HL-60 (cell line): ENCODE measurements around the gene XRCC3.

ENCODE experiments used
- GABPA ChIP-seq: IDR thresholded peaks from 2 replicates; pipeline ENCODE4 v1.6.1; 2012; ENCODE audit warnings: low read depth
- POLR2AphosphoS5 ChIP-seq: IDR thresholded peaks from 2 replicates; pipeline ENCODE4 v1.6.1; 2012; ENCODE audit warnings: low read depth
- SPI1 ChIP-seq: IDR thresholded peaks from 2 replicates; pipeline ENCODE4 v1.6.1; 2012; ENCODE audit warnings: low read depth, mild to moderate bottlenecking, borderline replicate concordance
- TF ChIP-seq, protein P1 (sequence below): IDR thresholded peaks from one replicate; pipeline ENCODE4 v1.5.1; 2011; ENCODE audit warnings: low read length, control low read depth, inconsistent platforms; ENCODE audit not compliant: insufficient read depth

DNA sequence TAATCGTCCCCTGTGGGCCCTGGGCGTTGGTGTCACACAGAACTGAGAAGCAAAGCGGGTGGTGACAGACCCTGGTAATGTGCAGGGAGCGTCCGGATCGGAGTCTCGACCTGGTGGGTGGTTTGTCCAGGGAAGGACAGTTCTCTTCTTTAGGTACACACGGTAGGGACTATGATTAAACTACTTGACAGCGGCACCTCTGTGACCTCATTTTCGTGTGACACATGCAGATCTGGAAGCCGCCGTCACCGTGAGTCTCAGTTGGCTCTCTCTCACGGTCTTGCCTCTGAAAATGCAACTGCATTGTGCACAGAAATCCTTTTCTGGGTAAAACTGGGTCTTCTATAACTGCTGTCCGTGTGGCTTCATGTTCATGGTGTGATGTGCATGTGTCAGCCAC lies 32.1 kb downstream of the XRCC3 start:
- TF ChIP-seq, protein P1, sequence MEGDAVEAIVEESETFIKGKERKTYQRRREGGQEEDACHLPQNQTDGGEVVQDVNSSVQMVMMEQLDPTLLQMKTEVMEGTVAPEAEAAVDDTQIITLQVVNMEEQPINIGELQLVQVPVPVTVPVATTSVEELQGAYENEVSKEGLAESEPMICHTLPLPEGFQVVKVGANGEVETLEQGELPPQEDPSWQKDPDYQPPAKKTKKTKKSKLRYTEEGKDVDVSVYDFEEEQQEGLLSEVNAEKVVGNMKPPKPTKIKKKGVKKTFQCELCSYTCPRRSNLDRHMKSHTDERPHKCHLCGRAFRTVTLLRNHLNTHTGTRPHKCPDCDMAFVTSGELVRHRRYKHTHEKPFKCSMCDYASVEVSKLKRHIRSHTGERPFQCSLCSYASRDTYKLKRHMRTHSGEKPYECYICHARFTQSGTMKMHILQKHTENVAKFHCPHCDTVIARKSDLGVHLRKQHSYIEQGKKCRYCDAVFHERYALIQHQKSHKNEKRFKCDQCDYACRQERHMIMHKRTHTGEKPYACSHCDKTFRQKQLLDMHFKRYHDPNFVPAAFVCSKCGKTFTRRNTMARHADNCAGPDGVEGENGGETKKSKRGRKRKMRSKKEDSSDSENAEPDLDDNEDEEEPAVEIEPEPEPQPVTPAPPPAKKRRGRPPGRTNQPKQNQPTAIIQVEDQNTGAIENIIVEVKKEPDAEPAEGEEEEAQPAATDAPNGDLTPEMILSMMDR, result no peak
- TF ChIP-seq POLR2AphosphoS5 (no peak), GABPA (no peak), SPI1 (no peak)
